Gastroesophageal sphincter (tissue), 4 donors: ENCODE data around the gene ADPRM. TPM values are rescaled to one million over a fixed set of nuclear protein-coding genes. Genes with fewer than 3 reads are reported as not detected.
"Not testable (repeated sequence)": the region's sequence is repeated elsewhere in the genome, so short reads cannot be mapped to it uniquely, and the experiment has no call there.

Experiments
- ATAC-seq: fragments of 150-250 bp; one replicate; pipeline ENCODE4 v1.9.1; 2016; ENCODE audit warnings: mild to moderate bottlenecking, moderate library complexity
- H3K27ac ChIP-seq, 4 donors: fragments of 200-600 bp; sonication (generic) in 3 of 4; 1 replicate in 3 of 4; 2 replicates in 1 of 4; pipeline ENCODE4 v1.5.1; 2016 to 2019
- H3K27me3 ChIP-seq: fragments of 200-600 bp; sonication (generic); one replicate; pipeline ENCODE4 v1.5.1; 2019
- H3K36me3 ChIP-seq, 2 donors: fragments of 200-600 bp; sonication (generic); one replicate each; pipeline ENCODE4 v1.5.1; 2019; ENCODE audit warnings: control low read depth in 1 of 2
- H3K4me1 ChIP-seq, 3 donors: fragments of 200-600 bp; sonication (generic); 1 replicate in 2 of 3; 2 replicates in 1 of 3; pipeline ENCODE4 v1.5.1; 2016 to 2019; ENCODE audit warnings: control low read depth in 2 of 3
- H3K4me3 ChIP-seq, 2 donors: fragments of 200-600 bp; sonication (generic); one replicate each; pipeline ENCODE4 v1.5.1; 2019; ENCODE audit warnings: mild to moderate bottlenecking in 1 of 2, moderate library complexity in 1 of 2
- H3K9me3 ChIP-seq, 3 donors: fragments of 200-600 bp; sonication (generic); one replicate each; pipeline ENCODE4 v1.5.1; 2017 to 2019; ENCODE audit warnings: control low read depth in 2 of 3
- EP300 ChIP-seq: sonication (generic); formaldehyde crosslinking; IDR thresholded peaks from one replicate; pipeline ENCODE4 v1.6.1; 2017; ENCODE audit warnings: antibody characterized with exemption, mild to moderate bottlenecking
- POLR2A ChIP-seq, 2 donors: fragments of 450-650 bp; IDR thresholded peaks; one replicate each; pipeline ENCODE4 v1.6.1; 2017; ENCODE audit warnings: antibody characterized with exemption in 2 of 2, mild to moderate bottlenecking in 2 of 2, moderate library complexity in 1 of 2
- POLR2AphosphoS5 ChIP-seq: sonication (generic); formaldehyde crosslinking; IDR thresholded peaks from one replicate; pipeline ENCODE4 v1.6.1; 2017; ENCODE audit warnings: antibody characterized with exemption
- WGBS, 2 donors: methylation state at CpG; one replicate each; pipeline ENCODE4 v1.1.5; 2018; ENCODE audit warnings: low coverage in 1 of 2; 5-methylcytosine and 5-hydroxymethylcytosine counted together
- total RNA-seq, 4 donors: library from RNA; depleted of rRNA; stranded (reverse); fragments of >200 nt; gene quantifications; one replicate each; pipeline ENCODE4 v1.1.0, GENCODE V29; 2016
- TF ChIP-seq, protein P1 (sequence below), 4 experiments: fragments of 200-600 bp in 2 of 4; fragments of 450-650 bp in 2 of 4; sonication (generic) in 1 of 4; IDR thresholded peaks; one replicate each; pipeline ENCODE4 v1.5.1; 2017 to 2019; ENCODE audit warnings: antibody characterized with exemption in 4 of 4, mild to moderate bottlenecking in 2 of 4, moderate library complexity in 2 of 4

ADPRM gene
- total RNA-seq, 4 donors from 2014 or later: 8.3 to 13.2 (median 9.5) TPM

- Histone ChIP-seq H3K9me3 (no peaks in the 10 kb centered on the region), H3K4me1 (peaks cover 0 to 11% (median 0%) of the 10 kb centered on the region in 3 donors), H3K27ac (no peak overlapping the region), H3K4me3 (no peak overlapping the region), H3K27me3 (no peaks in the 10 kb centered on the region), H3K36me3 (peaks cover 0 to 67% of the 10 kb centered on the region in 2 donors)
- WGBS, 2 donors: 20 to 77% methylated on average over 1 to 2 of the region's 3 CpGs
- TF ChIP-seq POLR2AphosphoS5 (no peak), EP300 (no peak), POLR2A (IDR thresholded peaks at IDR 0.05) (no peak)
- TF ChIP-seq, protein P1, sequence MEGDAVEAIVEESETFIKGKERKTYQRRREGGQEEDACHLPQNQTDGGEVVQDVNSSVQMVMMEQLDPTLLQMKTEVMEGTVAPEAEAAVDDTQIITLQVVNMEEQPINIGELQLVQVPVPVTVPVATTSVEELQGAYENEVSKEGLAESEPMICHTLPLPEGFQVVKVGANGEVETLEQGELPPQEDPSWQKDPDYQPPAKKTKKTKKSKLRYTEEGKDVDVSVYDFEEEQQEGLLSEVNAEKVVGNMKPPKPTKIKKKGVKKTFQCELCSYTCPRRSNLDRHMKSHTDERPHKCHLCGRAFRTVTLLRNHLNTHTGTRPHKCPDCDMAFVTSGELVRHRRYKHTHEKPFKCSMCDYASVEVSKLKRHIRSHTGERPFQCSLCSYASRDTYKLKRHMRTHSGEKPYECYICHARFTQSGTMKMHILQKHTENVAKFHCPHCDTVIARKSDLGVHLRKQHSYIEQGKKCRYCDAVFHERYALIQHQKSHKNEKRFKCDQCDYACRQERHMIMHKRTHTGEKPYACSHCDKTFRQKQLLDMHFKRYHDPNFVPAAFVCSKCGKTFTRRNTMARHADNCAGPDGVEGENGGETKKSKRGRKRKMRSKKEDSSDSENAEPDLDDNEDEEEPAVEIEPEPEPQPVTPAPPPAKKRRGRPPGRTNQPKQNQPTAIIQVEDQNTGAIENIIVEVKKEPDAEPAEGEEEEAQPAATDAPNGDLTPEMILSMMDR (IDR thresholded peaks at IDR 0.05): no peak
- ATAC-seq: no peak
Observed at GRCh38 chr17:10725262-10725661, 27.9 kb downstream of the ADPRM start.

DNA sequence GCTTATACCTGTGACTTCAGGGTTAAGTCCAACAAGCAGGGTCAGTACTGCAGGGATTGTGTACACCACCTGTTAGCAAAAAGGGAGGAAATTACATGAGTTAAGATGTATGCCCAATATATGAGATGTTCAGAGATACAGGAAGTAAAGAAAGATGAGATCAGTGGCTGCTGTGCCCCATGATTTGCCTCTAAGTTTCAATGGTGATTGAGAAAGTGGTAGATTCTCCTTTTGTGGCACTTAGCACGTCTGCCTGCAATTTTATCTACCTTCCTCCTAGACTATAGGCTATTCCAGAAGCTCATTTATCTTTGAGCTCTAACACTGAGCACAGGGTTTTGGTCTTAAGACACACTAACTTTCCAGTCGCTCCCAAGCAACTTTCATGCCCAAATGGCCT is 28.8 kb downstream of the ADPRM start:
- ATAC-seq: no peak
- 44 to 59% methylated on average over 2 of the region's 2 CpGs for WGBS, 2 donors

DNA sequence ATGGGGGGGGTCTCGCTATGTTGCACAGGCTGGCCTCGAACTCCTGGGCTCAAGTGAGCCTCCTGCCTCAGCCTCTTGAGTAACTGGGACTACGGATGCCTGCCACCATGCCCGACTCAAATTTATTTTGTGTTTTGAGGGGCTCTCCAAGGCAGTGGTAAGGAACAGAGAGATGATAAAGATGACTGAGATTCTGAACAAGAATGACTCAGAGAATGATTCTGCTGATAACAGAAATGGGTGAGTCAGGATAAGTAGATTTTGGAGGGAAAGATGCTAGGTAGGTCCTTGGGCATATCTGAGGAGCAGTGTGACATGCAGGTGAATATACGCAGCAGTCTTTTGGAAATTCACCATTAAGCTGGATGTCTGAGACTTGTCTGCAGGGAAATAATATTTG is 29.8 kb downstream of the ADPRM start:
- peaks cover 0 to 26% (median 0%) of the 10 kb centered on the region in 3 donors for H3K4me1 ChIP-seq
- H3K27ac ChIP-seq: no peak overlapping the region
- no peak for ATAC-seq
- 79 to 93% methylated on average over 5 of the region's 5 CpGs for WGBS, 2 donors
- no peaks in the 10 kb centered on the region for H3K9me3 ChIP-seq
- H3K4me3 ChIP-seq: no peak overlapping the region
- no peak for TF ChIP-seq POLR2A (IDR thresholded peaks at IDR 0.05)
- no peaks in the 10 kb centered on the region for H3K27me3 ChIP-seq
- H3K36me3 ChIP-seq: peaks cover 0 to 54% of the 10 kb centered on the region in 2 donors

More for the DNA sequence above, 28.8 kb downstream of the ADPRM start:
- no peak overlapping the region for H3K27ac ChIP-seq
- no peak overlapping the region for H3K4me3 ChIP-seq
- peaks cover 0 to 59% of the 10 kb centered on the region in 2 donors for H3K36me3 ChIP-seq
- H3K4me1 ChIP-seq: peaks cover 0 to 21% (median 0%) of the 10 kb centered on the region in 3 donors
- TF ChIP-seq POLR2AphosphoS5 (no peak), POLR2A (IDR thresholded peaks at IDR 0.05) (no peak), EP300 (no peak)
- TF ChIP-seq, protein P1 (IDR thresholded peaks at IDR 0.05): no peak
- no peaks in the 10 kb centered on the region for H3K9me3 ChIP-seq
- H3K27me3 ChIP-seq: no peaks in the 10 kb centered on the region

GRCh38 chr17:10728331-10728892 is 31.0 kb downstream of the ADPRM start:
- 94 to 99% methylated on average over 5 to 9 of the region's 10 CpGs for WGBS, 2 donors
- TF ChIP-seq, protein P1 (IDR thresholded peaks at IDR 0.05): no peak
- TF ChIP-seq POLR2A (IDR thresholded peaks at IDR 0.05) (no peak), EP300 (no peak), POLR2AphosphoS5 (no peak)
- Histone ChIP-seq H3K4me3 (no peak overlapping the region), H3K27me3 (no peaks in the 10 kb centered on the region), H3K27ac (peak overlapping the region; percentile 76 to 98 (median 94)), H3K4me1 (peaks cover 0 to 26% (median 0%) of the 10 kb centered on the region in 3 donors), H3K36me3 (peaks cover 0 to 42% of the 10 kb centered on the region in 2 donors), H3K9me3 (no peaks in the 10 kb centered on the region)
- no peak for ATAC-seq

GRCh38 chr17:10729334-10730193 is 32.2 kb downstream of the ADPRM start, which contains the start of gene TMEM220:
TSS of gene TMEM220 (minus strand) at chr17:10730023. CDS start at chr17:10729851, 172 bp downstream.
- peak; percentile 94 for ATAC-seq
- Histone ChIP-seq H3K36me3 (peaks cover 0 to 30% of the 10 kb centered on the region in 2 donors), H3K4me3 (peak within 1 kb of the TSS; percentile 47 to 73), H3K27ac (peak within 1 kb of the TSS; percentile 76 to 98 (median 94)), H3K4me1 (peaks cover 0 to 26% (median 0%) of the 10 kb centered on the region in 3 donors), H3K27me3 (no peaks in the 10 kb centered on the region), H3K9me3 (no peaks in the 10 kb centered on the region)
- WGBS, 2 donors: 0% methylated on average over 6 to 9 of the region's 79 CpGs
- TF ChIP-seq POLR2AphosphoS5 (peak; percentile 66), EP300 (no peak), POLR2A (IDR thresholded peaks at IDR 0.05) (peak; percentile 74 to 79)
- TF ChIP-seq, protein P1 (IDR thresholded peaks at IDR 0.05): peak in 1 of 4 experiments; percentile 11

DNA sequence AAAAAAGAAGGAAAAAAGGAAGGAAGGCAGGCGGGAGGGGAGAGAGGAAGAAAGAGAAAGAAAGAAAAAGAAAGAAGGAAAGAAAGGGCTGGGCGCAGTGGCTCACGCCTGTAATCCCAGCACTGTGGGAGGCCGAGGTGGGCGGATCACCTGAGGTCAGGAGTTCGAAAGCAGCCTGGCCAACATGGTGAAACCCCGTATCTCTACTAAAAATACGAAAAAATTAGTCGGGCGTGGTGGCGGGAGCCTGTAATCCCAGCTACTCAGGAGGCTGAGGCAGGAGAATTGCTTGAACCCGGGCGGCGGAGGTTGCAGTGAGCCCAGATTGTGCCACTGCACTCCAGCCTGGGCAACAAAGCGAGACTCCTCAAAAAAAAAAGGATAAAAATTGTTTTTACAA is 32.9 kb downstream of the ADPRM start:
- 14 to 27% methylated on average over 7 to 12 of the region's 15 CpGs for WGBS, 2 donors
- H3K27me3 ChIP-seq: not testable (repeated sequence)

More for the DNA sequence above, 32.9 kb downstream of the ADPRM start:
- peak overlapping the region; percentile 47 to 73 for H3K4me3 ChIP-seq
- peaks cover 0 to 23% of the 10 kb centered on the region in 2 donors for H3K36me3 ChIP-seq
- ATAC-seq, H3K9me3 ChIP-seq: not testable (repeated sequence)
- H3K4me1 ChIP-seq: peaks cover 0 to 26% (median 0%) of the 10 kb centered on the region in 3 donors
- H3K27ac ChIP-seq: peak overlapping the region; percentile 76 to 98 (median 94)
